22Rv1 (cell line): Measurements from ENCODE around the gene TRAPPC2.
A peak's percentile ranks its signal among the peaks of the same experiment; 100 is the strongest.

Source experiments
- H3K27ac ChIP-seq: fragments of 450-650 bp; 2 replicates; pipeline ENCODE4 v1.5.1; 2017
- CTCF ChIP-seq: fragments of 450-650 bp; IDR thresholded peaks from 2 replicates; pipeline ENCODE4 v1.5.1; 2017; ENCODE audit warnings: mild to moderate bottlenecking
- ZFX ChIP-seq: fragments of 450-650 bp; IDR thresholded peaks from 2 replicates; pipeline ENCODE4 v1.6.1; 2017; ENCODE audit warnings: antibody characterized with exemption, borderline replicate concordance

TRAPPC2 gene

GRCh38 chrX:13768939-13769338, 34.5 kb upstream of the TRAPPC2 start:
- TF ChIP-seq ZFX: no peak
- TF ChIP-seq CTCF: no peak
- no peak overlapping the region for H3K27ac ChIP-seq

- TF ChIP-seq CTCF: peak; percentile 30
- no peak for TF ChIP-seq ZFX
- H3K27ac ChIP-seq: no peak overlapping the region
Observed at GRCh38 chrX:13764765-13765164, 30.3 kb upstream of the TRAPPC2 start.

GRCh38 chrX:13764281-13764680, 29.9 kb upstream of the TRAPPC2 start:
- H3K27ac ChIP-seq: no peak overlapping the region
- TF ChIP-seq CTCF (no peak), ZFX (no peak)

- no peak for TF ChIP-seq ZFX
- TF ChIP-seq CTCF: no peak
- H3K27ac ChIP-seq: no peak overlapping the region
Observed at GRCh38 chrX:13763489-13763888, 29.1 kb upstream of the TRAPPC2 start.

- H3K27ac ChIP-seq: no peak overlapping the region
Observed at GRCh38 chrX:13761606-13762414, 27.4 kb upstream of the TRAPPC2 start.

GRCh38 chrX:13760426-13760825, 26.0 kb upstream of the TRAPPC2 start:
- H3K27ac ChIP-seq: no peak overlapping the region
- TF ChIP-seq CTCF: no peak
- no peak for TF ChIP-seq ZFX

More at GRCh38 chrX:13761606-13762414, 27.4 kb upstream of the TRAPPC2 start:
- no peak for TF ChIP-seq CTCF
- TF ChIP-seq ZFX: no peak

GRCh38 chrX:13759152-13759718, 24.8 kb upstream of the TRAPPC2 start:
- no peak overlapping the region for H3K27ac ChIP-seq
- TF ChIP-seq CTCF (no peak), ZFX (no peak)
